Femur (tissue), 1 donor: Measurements from ENCODE around the gene SLC22A14.
"Not testable (repeated sequence)": the region's sequence is repeated elsewhere in the genome, so short reads cannot be mapped to it uniquely, and the experiment has no call there.

Source experiments
- DNase-seq: peaks from one replicate; pipeline ENCODE4 v3.0.0-alpha.2; 2017

SLC22A14 gene

DNA sequence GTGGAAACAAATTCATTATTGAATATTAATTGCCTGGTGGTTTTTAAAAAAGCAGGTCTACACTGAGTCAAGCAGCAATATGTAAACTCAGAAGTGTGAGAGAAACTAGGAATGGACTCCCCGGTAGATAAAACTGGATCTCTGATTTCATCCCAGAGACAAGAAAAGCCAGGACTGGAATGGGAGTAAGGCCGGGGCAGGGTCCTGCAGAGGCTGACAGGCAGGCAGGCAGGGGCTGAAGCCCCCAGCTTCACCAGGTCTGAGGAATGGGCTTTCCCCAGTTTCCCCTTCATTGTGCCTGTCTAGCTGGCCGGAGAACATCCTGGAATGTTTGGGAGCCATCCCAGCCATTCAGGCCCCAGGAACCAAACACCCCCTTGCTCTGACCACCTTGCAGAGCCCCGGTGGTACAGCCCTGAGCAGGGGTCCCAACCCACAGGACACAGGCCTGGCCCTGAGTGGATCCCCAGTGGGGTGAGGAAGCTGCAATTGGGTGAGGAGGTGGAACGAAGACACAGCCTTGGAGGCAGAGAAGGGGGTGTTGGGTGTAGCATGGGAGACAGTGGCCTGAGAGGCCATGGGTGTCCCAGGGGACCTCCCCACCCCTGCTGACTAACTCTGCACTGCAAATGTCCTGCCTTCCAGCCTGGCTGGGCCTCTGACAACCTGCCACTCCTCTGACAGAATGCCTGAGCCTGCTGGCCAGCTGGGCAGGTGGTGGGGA is 32.8 kb downstream of the SLC22A14 start:
- DNase-seq: no peak

DNA sequence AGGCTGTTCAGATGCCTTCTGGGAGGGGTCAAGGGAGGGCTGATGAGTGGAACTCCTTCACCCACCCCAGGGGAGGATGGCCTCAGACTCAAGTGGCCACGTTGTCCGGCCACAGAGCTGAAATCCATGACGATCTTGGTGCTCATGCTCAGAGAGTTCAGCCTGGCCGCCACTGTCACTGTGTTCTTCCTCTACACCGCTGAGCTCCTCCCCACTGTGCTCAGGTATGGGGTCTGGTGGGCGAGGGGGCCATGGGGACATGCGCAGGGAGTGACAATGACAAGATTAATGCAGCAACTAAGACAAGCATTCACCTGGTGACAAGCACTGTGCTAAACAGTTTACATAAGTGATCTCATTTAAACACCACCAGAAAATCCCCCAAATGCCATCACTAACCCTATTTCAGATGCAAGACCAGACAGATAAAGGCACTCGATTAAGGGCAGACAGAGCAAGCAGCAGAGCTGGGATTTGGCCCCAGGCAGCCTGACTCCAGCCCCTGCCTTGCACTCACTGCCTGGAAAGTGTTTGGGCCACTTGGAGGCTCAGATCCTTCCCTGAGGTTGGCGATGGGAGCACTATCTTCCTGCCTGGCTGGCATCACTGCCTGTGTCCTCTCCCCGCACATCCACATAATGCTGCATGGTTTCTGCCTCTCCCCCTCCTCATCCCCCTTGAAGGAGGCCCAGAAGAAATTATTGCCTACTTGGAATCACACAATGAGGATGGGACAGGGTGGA is 33.6 kb downstream of the SLC22A14 start:
- no peak for DNase-seq

DNA sequence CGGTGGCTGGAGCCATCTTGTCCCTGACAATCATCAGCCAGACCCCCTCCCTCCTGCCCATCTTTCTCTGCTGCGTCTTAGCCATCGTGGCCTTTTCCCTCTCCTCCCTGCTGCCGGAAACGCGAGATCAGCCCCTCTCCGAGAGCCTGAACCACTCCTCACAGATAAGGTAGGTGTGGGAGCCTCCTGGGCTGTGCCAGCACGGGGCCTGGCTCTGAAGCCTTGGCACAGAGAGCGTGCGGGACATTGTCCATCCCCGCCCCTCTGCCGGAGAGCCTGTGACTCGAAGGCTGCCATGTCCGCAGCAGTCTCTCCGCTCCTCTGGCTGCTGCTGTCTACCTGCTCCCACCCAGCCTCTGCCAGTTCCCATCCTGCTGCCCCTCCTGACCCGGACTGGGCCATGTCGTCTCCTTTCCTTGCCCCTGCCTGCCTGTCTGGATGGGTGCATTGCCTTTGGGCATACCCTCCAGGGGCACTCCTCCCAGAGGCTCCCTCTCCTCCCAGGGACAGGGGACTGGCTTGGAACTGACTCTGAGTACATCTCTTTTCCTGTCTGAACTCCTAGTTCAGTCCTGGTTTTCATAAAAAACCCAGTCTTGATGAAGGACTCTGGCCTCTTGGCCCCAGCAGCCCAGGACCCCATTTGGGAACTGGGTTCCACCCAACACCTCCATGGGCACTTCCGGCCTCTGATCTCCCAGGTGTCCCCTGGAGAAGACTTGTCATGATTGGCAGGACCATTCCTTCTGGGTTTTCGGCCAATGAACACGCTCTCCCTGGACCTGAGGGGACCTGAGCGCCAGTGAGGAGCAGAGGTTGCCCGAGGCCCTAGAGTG is 34.5 kb downstream of the SLC22A14 start:
- no peak for DNase-seq

DNA sequence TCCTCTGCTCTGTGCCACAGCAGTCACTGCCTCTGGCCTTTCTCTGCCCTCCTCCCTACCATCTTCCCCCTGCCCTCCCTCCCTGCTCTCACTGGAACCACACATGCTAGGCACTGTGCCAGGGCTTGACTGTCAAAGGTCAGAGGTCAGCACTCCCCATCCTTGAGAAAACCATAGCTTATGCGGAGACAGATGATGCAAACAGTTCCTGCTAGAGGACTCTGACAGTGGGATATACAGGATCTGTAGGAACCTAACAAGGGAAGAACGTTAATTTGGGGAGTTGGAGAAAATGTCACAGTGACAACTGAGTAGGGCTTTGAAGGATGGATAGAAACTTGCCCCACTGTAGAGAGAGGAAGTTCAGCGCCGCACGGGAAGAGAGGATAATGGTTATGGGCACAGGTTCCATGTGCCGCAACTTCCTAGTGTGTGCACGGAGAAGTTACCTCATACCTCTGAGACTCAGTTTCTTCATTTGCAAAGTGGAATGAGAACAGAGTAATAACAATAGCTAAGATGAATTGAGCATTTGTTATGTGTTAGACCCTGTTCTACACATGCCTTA is 35.2 kb downstream of the SLC22A14 start:
- DNase-seq: no peak

DNA sequence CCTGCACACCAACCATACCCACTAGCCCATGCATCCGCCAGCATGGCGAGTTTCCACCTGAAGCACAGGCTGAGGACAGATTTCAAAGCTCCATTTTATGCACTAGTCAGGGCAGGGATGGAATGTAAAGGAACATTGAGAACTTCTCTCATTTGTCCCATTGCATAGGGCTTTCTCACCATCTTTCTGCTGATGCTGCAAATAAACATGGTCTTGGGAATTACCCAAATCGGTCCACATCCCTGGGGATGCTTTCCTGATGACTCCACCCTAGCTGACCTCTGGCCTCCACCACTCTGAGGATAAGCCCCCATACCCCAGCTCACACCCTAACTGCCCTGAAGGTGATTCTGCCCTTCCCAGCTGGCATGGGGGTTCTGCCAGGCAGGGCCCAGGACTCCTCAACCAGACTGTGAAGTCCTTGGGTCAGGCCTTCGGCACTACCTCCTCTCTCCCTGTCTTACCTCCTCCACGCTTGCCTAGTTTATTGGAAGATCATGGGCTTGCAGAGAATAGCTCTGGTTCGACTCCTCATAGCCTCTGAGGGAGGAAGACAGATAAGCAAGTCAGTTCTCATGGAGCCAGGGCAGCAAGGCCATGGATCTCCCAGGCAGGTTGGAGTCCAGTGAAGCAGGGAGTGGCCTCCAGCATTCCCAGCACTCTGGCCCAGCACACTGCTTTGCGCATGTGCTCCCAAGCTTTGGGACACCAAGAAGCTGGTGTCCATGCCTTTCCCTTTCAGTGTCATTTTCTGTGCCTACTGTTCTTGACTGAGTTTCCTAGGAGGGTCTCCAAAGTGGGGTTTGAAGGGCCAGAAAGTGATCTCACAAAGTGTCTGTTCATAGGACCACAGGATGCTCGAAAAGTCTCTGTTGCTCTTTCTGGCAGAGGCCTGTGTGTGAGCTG is 36.9 kb downstream of the SLC22A14 start:
- no peak for DNase-seq

DNA sequence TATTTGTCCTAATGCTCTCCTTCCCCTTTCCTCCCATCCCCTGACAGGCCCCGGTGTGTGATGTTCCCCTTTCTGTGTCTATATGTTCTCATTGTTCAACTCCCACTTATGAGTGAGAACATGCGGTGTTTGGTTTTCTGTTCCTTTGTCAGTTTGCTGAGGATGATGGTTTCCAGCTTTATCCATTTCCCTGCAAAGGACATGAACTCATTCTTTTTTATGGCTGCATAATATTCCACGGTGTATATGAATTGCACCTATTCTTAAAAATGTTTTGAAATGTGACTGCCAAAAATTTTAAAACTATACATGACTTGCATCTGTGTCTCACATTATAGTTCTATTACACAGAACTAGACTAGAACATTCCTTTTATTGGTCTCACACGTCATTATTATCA is 38.5 kb downstream of the SLC22A14 start:
- not testable (repeated sequence) for DNase-seq

DNA sequence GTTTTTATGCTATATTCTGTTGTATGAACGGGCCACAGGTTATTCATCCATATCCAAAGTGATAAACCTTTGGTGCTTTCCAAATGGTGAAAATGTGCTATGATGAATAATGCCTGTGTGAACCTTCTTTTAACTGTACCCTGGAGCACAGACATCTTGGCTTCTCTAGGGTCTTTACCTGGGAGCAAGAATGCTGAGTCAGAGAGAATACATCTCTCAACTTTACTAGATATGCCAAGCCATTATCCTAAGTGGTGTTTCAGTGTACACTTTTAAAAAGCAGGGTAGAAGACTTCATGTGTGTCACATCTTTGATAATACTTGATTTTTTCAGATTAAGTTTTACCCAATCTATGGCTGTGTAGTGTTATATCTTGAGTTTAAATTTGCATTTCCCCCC is 41.0 kb downstream of the SLC22A14 start:
- DNase-seq: no peak

DNA sequence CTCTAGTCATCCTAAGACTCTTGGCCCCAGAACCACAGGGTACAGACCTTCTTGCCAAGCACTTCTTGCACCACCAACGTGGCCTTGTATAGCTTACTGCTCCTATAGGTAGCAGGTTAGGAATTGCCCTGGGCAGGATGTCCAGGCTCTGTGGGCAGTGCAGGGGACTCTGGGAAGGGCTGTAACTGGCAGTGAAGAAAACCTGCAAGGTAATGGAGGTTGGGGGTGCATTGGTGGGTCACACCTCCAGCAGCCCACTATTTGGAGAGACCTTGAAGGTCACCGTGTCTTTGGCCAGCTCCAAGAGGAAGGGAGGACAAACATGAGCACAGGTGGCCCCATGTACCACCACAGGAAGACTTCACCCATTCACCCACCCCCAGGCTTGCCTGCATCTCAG is 43.2 kb downstream of the SLC22A14 start:
- no peak for DNase-seq

DNA sequence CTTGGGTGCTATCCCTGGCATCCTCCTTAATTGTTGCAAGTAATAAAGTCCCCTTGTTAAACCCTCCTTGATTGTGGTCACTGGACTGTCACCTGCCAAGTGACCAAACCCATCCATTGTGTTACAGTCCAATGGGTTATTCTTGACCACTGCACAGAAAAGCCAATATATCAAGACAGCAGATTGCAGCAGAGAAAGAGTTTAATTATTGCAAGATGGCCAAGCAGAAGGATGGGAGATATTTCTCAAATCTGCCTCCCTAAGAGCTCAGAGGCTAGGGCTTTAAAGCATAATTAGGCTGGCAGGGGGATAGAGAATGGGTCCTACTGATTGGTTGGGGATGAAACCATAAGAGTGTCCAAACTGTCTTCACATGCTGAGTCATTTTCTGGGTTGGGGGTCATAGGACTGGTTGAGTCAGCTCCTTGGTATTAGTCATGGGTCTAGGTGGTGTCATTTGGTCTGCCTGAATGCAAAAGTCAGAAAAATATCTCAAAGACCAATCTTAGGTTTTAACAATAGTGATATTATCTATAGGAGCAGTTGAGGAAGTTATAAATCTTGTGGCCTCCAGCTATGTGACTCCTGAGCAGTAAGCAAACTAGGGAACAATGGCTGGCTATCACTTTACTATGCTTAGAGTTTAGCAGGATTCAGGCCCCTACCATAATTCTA is 45.4 kb downstream of the SLC22A14 start:
- DNase-seq: no peak

DNA sequence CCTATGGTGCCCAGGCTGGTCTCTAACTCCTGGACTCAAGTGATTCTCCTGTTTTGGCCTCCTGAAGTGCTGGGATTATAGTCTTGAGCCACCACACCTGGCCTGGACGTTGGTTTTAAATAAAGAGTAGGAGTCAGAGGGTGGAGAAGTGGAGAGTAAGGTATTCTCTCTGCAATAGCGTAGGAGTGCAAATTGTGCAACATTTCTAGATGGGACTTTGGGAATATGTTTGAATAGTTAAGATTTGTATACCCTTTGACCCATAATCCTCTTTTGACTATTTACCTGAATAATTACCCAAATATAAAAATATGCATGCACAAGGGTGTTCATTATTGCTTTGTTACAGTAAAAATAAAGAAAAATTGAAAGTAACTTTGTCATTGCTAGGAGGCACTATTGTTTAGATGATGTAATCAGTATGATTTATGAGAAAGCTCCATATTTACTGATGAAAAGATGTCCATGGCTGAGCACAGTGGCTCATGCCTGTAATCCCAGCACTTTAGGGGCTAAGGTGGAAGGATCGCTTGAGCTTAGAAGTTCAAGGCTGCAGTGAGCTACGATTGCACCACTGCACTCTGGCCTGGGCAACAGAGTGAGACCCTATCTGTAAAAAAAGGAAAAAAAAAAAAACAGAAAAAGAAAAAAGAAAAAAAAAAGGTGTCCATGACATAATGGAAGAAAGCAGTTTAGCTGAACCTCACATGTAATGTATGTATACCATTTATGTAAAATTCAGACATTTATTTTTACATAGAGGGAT is 49.3 kb downstream of the SLC22A14 start:
- no peak for DNase-seq

DNA sequence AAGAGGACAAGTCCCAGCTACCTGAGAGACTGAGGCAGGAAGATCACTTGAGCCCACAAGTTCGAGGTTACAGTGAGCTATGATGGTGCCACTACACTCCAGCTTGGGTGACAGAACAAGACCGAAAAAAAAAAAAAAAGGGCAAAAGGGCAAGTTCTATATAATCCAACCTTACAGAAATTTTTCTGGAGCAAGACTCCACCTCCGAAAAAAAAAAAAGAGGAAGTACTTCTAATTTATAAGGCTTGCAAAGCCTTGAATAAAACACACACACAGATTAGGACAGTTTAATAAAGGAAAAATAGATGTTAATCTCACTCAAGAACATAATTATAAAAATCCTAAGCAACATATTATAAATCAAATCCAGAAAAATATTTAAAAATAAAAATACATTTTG is 50.1 kb downstream of the SLC22A14 start:
- DNase-seq: no peak

DNA sequence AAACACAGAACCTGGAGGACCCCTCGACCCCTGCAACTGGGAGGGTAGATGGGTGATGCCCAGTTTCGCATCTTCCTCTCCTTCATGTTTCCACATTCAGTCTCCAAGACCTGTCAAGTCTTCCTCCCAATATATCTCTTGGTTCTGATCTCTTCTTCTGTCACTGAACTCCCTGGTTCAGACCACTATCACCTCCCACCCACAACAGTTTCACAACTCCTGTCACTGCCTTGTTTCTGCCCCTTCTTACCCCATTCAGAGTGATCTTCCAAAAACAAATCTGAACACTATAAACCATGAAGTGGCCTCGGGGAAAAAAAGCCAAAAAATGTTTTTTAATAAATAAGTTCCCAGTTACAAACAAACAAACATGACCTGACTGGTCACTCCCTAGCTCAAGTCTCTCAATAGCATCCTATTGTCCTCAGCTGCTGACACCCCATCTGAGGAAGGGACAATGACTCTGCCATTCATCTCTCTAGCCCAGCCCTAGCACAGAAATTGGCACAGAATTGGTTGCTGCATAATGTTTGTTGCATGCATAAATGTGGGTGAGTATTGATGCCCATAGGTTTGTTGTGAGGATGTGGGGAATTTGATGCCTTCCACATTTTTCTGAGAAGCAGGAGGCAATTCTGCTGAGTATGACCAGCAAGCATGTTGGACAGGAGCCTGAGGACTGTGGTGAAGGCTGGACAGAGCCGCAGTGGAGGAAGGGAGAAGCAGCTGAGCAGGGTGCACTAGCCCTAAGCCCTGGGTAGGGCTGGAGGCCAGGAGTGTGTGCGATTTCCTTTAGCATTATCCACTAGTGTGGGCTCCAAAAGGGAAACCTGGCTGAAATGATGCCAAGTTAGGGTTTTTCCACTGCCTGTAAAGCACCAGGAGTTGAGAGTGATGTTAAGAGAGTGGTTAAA is 52.3 kb downstream of the SLC22A14 start:
- DNase-seq: peak; percentile 64

DNA sequence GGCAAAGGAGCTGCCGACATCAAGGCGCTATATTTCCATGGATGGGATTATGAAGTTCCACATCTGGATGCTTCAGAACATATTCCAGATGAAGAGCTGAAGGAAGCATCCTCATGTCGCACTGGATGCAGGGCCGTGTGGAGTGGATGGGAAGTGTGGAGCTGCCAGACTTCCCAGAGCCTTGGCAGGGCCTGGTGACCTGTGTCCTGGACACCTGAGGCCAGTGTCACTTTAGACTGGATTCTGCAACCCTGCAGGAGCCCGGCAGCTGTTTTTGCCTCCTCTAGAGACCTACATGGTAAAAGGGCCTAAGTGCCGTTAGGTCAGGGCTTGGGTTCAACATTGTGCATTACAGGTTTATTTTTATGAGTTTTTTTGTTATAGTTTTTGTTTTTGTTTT is 53.2 kb downstream of the SLC22A14 start:
- no peak for DNase-seq

DNA sequence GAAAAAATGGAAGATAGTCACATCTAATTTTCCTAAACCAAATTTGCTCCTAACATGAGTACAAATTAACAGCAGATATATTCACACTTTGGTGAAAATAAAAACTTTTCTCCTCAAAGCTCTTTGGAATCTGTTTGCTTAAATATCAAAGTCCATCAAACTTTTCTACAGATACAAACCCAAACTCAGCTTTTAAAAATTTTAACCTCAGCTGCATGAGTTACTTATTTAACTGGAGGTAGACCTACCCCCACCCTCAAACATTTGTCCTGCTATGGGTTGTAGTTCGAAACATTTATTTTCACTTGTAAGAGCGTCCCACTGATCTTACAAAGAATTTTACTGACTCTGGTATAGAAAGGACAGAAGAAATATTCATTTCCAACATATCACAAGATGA is 55.6 kb downstream of the SLC22A14 start:
- DNase-seq: no peak

DNA sequence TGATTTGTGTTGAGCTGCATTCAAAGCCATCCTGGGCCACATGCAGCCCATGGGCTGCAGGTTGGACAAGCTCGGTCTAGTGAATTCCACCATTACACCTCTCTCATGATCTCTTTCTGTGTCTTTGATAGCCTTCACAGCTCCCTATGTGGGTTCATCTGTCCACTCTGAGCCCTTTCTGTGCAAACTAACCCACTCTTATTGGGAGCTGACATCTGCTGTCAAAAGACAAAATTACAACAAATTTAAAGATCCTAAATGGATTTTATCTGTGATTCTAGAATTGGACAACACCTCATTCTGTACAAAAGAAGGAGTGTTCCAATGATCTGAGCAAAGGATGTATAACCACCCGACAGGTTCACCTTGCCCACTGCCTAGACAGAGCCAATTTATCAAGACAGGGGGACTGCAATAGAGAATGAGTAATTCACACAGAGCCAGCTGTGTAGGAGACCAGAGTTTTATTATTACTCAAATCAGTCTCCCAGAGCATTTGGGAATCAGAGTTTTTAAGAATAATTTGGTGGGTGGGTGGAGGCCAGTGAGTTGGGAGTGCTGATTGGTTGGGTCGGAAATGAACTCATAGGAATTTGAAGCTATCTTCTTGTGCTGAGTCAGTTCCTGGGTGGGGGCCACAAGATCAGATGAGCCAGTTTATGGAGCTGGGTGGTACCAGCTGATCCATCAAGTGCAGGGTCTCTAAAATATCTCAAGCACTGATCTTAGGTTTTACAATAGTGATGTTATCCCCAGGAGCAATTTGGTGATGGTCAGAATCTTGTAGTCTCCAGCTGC is 61.9 kb downstream of the SLC22A14 start:
- no peak for DNase-seq

DNA sequence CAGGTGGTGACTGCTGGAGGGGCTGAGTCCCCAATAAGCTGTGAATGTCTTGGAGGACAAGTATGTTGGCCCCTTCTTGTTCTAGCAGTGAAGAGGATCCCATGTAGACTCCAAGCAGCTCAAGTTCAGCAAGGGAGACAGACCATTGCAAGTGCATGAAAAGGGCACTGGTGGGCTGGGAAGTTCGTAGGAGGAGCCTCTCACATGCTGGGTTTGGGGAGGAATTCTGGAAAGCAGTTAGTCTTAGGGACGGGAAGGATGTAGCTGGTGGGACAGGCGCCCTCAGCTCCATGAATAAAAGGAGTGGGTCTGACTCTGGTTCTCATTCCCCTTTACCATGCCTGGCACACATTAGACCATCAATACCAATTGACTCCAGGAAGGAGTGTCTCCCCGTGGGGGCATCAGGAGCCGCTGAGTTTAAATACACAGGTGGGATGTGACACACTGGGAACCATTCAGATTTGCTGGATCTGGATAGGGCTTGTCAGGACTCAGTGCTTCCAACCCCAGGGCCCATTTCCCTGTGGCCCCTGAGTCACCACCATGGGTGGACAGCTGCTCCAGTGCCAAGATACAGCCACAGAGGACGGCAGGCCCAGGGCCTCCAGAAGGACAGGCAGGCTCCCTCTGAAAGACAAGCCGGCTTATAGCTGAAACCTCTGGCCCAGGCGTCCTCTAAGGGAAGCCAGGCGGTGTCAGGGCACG is 63.9 kb downstream of the SLC22A14 start:
- DNase-seq: peak; percentile 31

DNA sequence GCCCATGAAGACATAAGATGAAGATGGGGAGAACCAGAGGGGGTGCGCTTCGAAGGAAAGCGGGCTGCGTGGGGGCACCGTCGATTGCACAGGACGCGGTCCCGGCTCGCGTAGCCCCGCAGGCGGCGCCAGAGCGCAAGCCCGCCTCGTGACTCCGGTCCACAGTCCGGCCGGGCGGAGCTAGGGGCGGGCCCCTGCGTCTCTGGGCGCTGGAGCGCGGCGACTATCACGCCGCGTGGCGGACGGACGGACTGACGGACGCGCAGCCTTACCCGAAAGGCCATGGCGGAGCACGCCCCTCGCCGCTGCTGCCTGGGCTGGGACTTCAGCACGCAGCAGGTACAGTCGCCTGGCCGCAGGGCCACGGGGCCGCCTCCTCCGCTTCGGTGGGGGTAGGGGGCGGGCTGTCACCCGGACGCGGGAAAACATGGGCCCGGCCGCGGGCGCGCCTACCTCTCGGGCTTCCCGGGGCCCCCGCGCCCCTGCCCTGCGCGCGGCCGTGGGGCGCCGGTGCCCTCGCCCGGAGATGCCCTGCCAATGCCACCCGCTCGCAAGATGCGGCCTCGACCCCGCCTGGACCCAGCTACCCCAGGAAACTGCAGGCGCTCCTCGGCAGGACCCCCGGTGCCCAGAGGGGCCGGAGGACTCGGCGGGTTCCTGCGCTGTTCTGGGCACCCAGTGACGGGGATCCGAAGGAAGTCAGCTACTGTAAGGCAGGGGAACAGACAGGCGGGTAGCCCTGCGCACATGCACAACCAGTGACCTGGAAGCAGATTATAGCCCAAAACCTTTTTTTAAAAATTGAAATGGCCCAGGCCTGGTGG is 64.7 kb downstream of the SLC22A14 start, which contains the start of gene XYLB:
XYLB (plus strand) TSS at position 199 of the 824 bp plus-strand sequence; CDS start at position 283, 84 bp downstream.
- DNase-seq: peak; percentile 90
